ENCODE measurements around the gene M6PR. TPM values are rescaled to one million over a fixed set of nuclear protein-coding genes. Genes with fewer than 3 reads are reported as not detected.

M6PR gene
- total RNA-seq, 1 donor from 2014 or later = 117 TPM

- peaks cover 1% of the 10 kb centered on the region for H3K36me3 Mint-ChIP-seq
- H3K4me1 Mint-ChIP-seq = no peaks in the 10 kb centered on the region
- H3K9me3 Mint-ChIP-seq = peaks cover 7% of the 10 kb centered on the region
- no peak for DNase-seq (ENCODE audit: low spot score in 2 of 2, unreplicated experiment in 2 of 2)
- H3K27me3 Mint-ChIP-seq (ENCODE audit: low read depth) = no peaks in the 10 kb centered on the region
- TF ChIP-seq CTCF (IDR thresholded peaks at IDR 0.05; ENCODE audit: unreplicated experiment) = no peak
- no peak overlapping the region for H3K4me3 Mint-ChIP-seq
- no peak overlapping the region for H3K27ac Mint-ChIP-seq
Measured at GRCh38 chr12:8897081-8897480, 52.4 kb downstream of the M6PR start.

DNA sequence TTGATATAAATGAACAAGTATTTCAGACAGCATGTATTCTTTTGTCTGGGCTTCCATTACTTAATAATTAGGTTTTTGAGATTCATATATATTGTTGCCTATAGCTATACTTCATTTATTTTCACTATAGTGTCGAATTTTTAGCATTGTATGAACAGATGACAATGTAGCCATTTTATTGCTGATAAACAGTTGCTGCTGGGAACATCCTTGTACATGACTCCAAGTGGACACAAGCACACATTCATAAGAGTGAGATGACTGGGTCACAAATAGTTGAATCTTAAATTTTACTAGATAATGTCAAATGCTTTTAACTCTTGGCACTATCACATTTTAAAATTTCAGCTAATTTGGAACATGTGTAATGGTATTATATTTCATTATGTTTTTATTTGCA lies 54.5 kb downstream of the M6PR start:
- H3K9me3 Mint-ChIP-seq = peaks cover 7% of the 10 kb centered on the region

DNA sequence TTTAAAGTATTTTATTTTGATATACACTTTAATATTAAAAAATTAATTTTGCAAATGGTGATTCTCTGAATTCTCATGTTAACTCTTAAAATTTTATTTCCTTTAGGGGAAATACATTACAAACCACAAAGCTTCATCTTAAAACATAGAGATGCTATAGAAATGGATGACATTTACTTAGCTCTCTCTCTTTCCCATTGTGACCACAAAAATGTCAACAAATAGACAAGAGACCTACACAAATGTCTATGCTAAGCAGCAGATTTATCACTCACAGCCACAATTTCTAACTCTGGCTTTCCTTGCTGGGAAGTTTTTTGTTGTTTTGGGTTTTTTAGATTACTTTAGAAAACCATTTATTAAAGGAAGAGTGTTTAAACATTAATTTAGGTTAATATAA lies 55.1 kb downstream of the M6PR start:
- Mint-ChIP-seq H3K4me3 (no peak overlapping the region), H3K9me3 (peaks cover 7% of the 10 kb centered on the region), H3K4me1 (peaks cover 2% of the 10 kb centered on the region), H3K36me3 (no peaks in the 10 kb centered on the region), H3K27me3 (ENCODE audit: low read depth) (no peaks in the 10 kb centered on the region), H3K27ac (no peak overlapping the region)
- TF ChIP-seq CTCF (IDR thresholded peaks at IDR 0.05; ENCODE audit: unreplicated experiment) = no peak
- no peak for DNase-seq (ENCODE audit: low spot score in 2 of 2, unreplicated experiment in 2 of 2)

More for the DNA sequence above, 54.5 kb downstream of the M6PR start:
- no peak for DNase-seq (ENCODE audit: low spot score in 2 of 2, unreplicated experiment in 2 of 2)
- Mint-ChIP-seq H3K27me3 (ENCODE audit: low read depth) (no peaks in the 10 kb centered on the region), H3K36me3 (peaks cover 1% of the 10 kb centered on the region), H3K27ac (no peak overlapping the region), H3K4me3 (no peak overlapping the region), H3K4me1 (peaks cover 2% of the 10 kb centered on the region)
- no peak for TF ChIP-seq CTCF (IDR thresholded peaks at IDR 0.05; ENCODE audit: unreplicated experiment)

DNA sequence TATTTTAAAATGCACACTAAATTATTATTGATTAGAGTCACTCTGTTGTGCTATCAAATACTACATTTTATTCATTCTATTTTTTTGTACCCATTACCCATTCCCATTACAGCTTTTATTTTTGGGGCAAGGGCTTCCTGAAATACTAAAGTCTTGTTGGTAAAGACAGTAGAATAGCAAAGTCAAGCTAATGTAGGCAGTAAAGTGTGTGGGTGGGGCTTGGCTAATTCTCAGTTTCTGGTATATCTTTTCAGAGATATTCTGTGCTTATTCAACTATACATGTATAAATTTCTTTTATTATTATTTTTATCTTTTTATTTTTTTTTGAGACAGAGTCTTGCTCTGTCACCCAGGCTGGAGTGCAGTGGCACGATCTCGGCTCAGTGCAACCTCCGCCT lies 57.5 kb downstream of the M6PR start:
- Mint-ChIP-seq H3K27me3 (ENCODE audit: low read depth) (no peaks in the 10 kb centered on the region), H3K27ac (no peak overlapping the region)

More for the DNA sequence above, 57.5 kb downstream of the M6PR start:
- Mint-ChIP-seq H3K9me3 (peaks cover 6% of the 10 kb centered on the region), H3K4me3 (no peak overlapping the region), H3K36me3 (peaks cover 5% of the 10 kb centered on the region), H3K4me1 (peaks cover 2% of the 10 kb centered on the region)
- no peak for TF ChIP-seq CTCF (IDR thresholded peaks at IDR 0.05; ENCODE audit: unreplicated experiment)
- DNase-seq (ENCODE audit: low spot score in 2 of 2, unreplicated experiment in 2 of 2) = no peak

Other genes starting within 250 kb of the M6PR start
- gene A2ML1, start 127.0 kb downstream of the M6PR start, total RNA-seq = 0.13 to 0.16 TPM (median 0.14 TPM) in 3 replicates
- 115 to 119 TPM (median 117 TPM) in 3 replicates for gene PHC1, start 35.1 kb downstream of the M6PR start, total RNA-seq
- gene KLRG1, start 39.9 kb upstream of the M6PR start, total RNA-seq = 2.0 to 2.2 TPM (median 2.0 TPM) in 3 replicates
- gene A2M, start 166.3 kb upstream of the M6PR start, total RNA-seq = 3.8 to 4.8 TPM (median 4.3 TPM) in 3 replicates